Measurements from ENCODE around the gene CLIC3. TPM values are rescaled to one million over a fixed set of nuclear protein-coding genes. Genes with fewer than 3 reads are reported as not detected.
"Not testable (repeated sequence)": the region's sequence is repeated elsewhere in the genome, so short reads cannot be mapped to it uniquely, and the experiment has no call there.

Gene CLIC3
- polyA plus RNA-seq, 2 of the 4 experiments (the other 2 are of a cell fraction): 0.61 to 6.4 TPM

- peaks cover 10% of the 10 kb centered on the region for H3K4me1 ChIP-seq
- TF ChIP-seq TFCP2L1 (CRISPR knock-in tag; IDR thresholded peaks at IDR 0.05) (no peak), MYC (IDR thresholded peaks at IDR 0.05; ENCODE audit: borderline replicate concordance, low read length) (no peak), JUN (IDR thresholded peaks at IDR 0.05) (no peak), ATOH8 (CRISPR knock-in tag; IDR thresholded peaks at IDR 0.05; ENCODE audit: low read depth) (no peak)
- POLR2A ChIA-PET: interaction anchor here (0.8 kb wide), 1 partner anchor 14 kb away, joined by 3 read pairs; the partner anchor contains the start of gene PAXX
- DNase-seq (ENCODE audit: low read depth in 1 of 2, low spot score in 1 of 2) (no peak), FAIRE-seq (no peak), ATAC-seq (no peak)
- H3K9me3 ChIP-seq: no peaks in the 10 kb centered on the region
- no peak overlapping the region for H3K4me2 ChIP-seq
- CTCF ChIA-PET: interaction anchor here (0.6 to 6.1 kb wide), 11 partner anchors 10 to 184 kb away, joined by 3 to 37 read pairs (median 5); partner anchors contain the start of genes ABCA2, AJM1, CLIC3 and NPDC1
- 92% methylated on average over 20 of the region's 24 CpGs for WGBS (ENCODE audit: missing lambda C conversion rate)
- no peak overlapping the region for H3K4me3 ChIP-seq
- H3K27ac ChIP-seq: no peak overlapping the region
These were observed 10.0 kb upstream of the CLIC3 start for GRCh38 chr9:137006116-137007003.

GRCh38 chr9:137004285-137004684 is 7.9 kb upstream of the CLIC3 start:
- not testable (repeated sequence) for H3K9me3 ChIP-seq
- DNase-seq (ENCODE audit: low read depth in 1 of 2, low spot score in 1 of 2): peak in 1 of 2 experiments; percentile 34

GRCh38 chr9:137002646-137003041 is 6.3 kb upstream of the CLIC3 start:
- no peak overlapping the region for H3K27ac ChIP-seq
- H3K9me3 ChIP-seq: no peaks in the 10 kb centered on the region
- no peak overlapping the region for H3K4me3 ChIP-seq
- DNase-seq (ENCODE audit: low read depth in 1 of 2, low spot score in 1 of 2): no peak
- ChIA-PET POLR2A (interaction anchor here (1.5 kb wide), 1 partner anchor 11 kb away, joined by 5 read pairs; the partner anchor contains the start of gene PAXX), CTCF (interaction anchor here (1.4 to 6.1 kb wide), 6 partner anchors 9 to 55 kb away, joined by 3 to 37 read pairs (median 8); partner anchors contain the start of gene ABCA2)
- no peak for ATAC-seq
- no peak overlapping the region for H3K4me2 ChIP-seq
- FAIRE-seq: no peak
- peaks cover 23% of the 10 kb centered on the region for H3K4me1 ChIP-seq
- WGBS (ENCODE audit: missing lambda C conversion rate): 81% methylated on average over 9 of the region's 10 CpGs
- TF ChIP-seq MAX (IDR thresholded peaks at IDR 0.05) (no peak), RARB (CRISPR knock-in tag; IDR thresholded peaks at IDR 0.05) (no peak), ZFP36 (IDR thresholded peaks at IDR 0.05; ENCODE audit: borderline replicate concordance, partially characterized antibody) (no peak), RNF2 (IDR thresholded peaks at IDR 0.05; ENCODE audit: borderline replicate concordance, low read depth) (no peak), CBX2 (IDR thresholded peaks at IDR 0.05; ENCODE audit: borderline replicate concordance, low read depth) (no peak), POLR2AphosphoS2 (conservative IDR thresholded peaks at IDR 0.05; ENCODE audit: low read length) (no peak), ZNF302 (CRISPR knock-in tag; IDR thresholded peaks at IDR 0.05) (no peak), REST (IDR thresholded peaks at IDR 0.05) (no peak), CHD4 (IDR thresholded peaks at IDR 0.05; ENCODE audit: borderline replicate concordance) (no peak), BCL3 (IDR thresholded peaks at IDR 0.05) (no peak), HMGXB4 (CRISPR knock-in tag; IDR thresholded peaks at IDR 0.05; ENCODE audit: borderline replicate concordance) (no peak)

More at GRCh38 chr9:137004285-137004684, 7.9 kb upstream of the CLIC3 start:
- H3K4me3 ChIP-seq, H3K4me2 ChIP-seq, POLR2A ChIA-PET, ATAC-seq, FAIRE-seq, H3K27ac ChIP-seq: not testable (repeated sequence)
- 28% methylated on average over 17 of the region's 17 CpGs for WGBS (ENCODE audit: missing lambda C conversion rate)
- CTCF ChIA-PET: interaction anchor here (1.1 to 6.1 kb wide), 9 partner anchors 8 to 161 kb away, joined by 3 to 37 read pairs (median 5); partner anchors contain the start of genes ABCA2, AJM1 and CLIC3
- H3K4me1 ChIP-seq: peaks cover 15% of the 10 kb centered on the region
- TF ChIP-seq CTCF (IDR thresholded peaks at IDR 0.05): peak; percentile 20; the same call in 1 of the 3 replicates
